Neuronal stem cell (in vitro differentiated cells): ENCODE measurements around the gene SMURF2. TPM values are rescaled to one million over a fixed set of nuclear protein-coding genes. Genes with fewer than 3 reads are reported as not detected.

Experiments used
- DNase-seq: peaks from one replicate; pipeline ENCODE4 v3.0.0-alpha.2; 2013; ENCODE audit warnings: low spot score
- H2AFZ ChIP-seq: one replicate; pipeline ENCODE4 v1.6.1; 2013; ENCODE audit warnings: mild to moderate bottlenecking, low read length, inconsistent platforms
- H2AK5ac ChIP-seq: 2 replicates; pipeline ENCODE4 v1.6.1; 2013; ENCODE audit warnings: low read depth, mild to moderate bottlenecking, inconsistent platforms, low read length, moderate library complexity, mixed read lengths
- H2BK120ac ChIP-seq: 2 replicates; pipeline ENCODE4 v1.6.1; 2013; ENCODE audit warnings: low read depth, mild to moderate bottlenecking, inconsistent platforms, low read length, moderate library complexity, mixed read lengths
- H2BK12ac ChIP-seq: one replicate; pipeline ENCODE4 v1.6.1; 2013; ENCODE audit warnings: low read length, inconsistent platforms
- H2BK15ac ChIP-seq: 2 replicates; pipeline ENCODE4 v1.6.1; 2013; ENCODE audit warnings: mild to moderate bottlenecking, low read length, inconsistent platforms, mixed read lengths
- H2BK5ac ChIP-seq: one replicate; pipeline ENCODE4 v1.6.1; 2013; ENCODE audit warnings: inconsistent platforms, mild to moderate bottlenecking, low read length, moderate library complexity
- H3K14ac ChIP-seq: one replicate; pipeline ENCODE4 v1.6.1; 2013; ENCODE audit warnings: low read length, inconsistent platforms
- H3K18ac ChIP-seq: 2 replicates; pipeline ENCODE4 v1.6.1; 2013; ENCODE audit warnings: low read length, inconsistent platforms
- H3K23ac ChIP-seq: 2 replicates; pipeline ENCODE4 v1.6.1; 2013; ENCODE audit warnings: low read depth, mild to moderate bottlenecking, mixed read lengths, low read length, inconsistent platforms; ENCODE audit not compliant: poor library complexity
- H3K27ac ChIP-seq: replicated peaks from 3 replicates; pipeline ENCODE4 v1.5.1; 2013; ENCODE audit warnings: low read length, inconsistent platforms
- H3K27me3 ChIP-seq, 3 experiments: 2 replicates each; pipeline ENCODE4 v1.6.1; 2013; ENCODE audit warnings: low read length in 3 of 3, mild to moderate bottlenecking in 2 of 3, inconsistent platforms in 1 of 3, low read depth in 1 of 3, mixed read lengths in 1 of 3, moderate library complexity in 1 of 3; ENCODE audit not compliant: control insufficient read depth in 3 of 3, insufficient read depth in 3 of 3
- H3K36me3 ChIP-seq, 2 donors: replicated peaks in 1 of 2; 2 replicates each; pipeline ENCODE4 v1.6.1; 2013; ENCODE audit warnings: low read length in 2 of 2; ENCODE audit not compliant: control insufficient read depth in 2 of 2, insufficient read depth in 2 of 2
- H3K4ac ChIP-seq: 2 replicates; pipeline ENCODE4 v1.6.1; 2013; ENCODE audit warnings: inconsistent platforms, mild to moderate bottlenecking, low read length, moderate library complexity
- H3K4me1 ChIP-seq, 2 donors: 1 replicate in 1 of 2; 2 replicates in 1 of 2; pipeline ENCODE4 v1.6.1; 2013; ENCODE audit warnings: low read length in 2 of 2, low read depth in 1 of 2; ENCODE audit not compliant: control insufficient read depth in 2 of 2, insufficient read depth in 1 of 2
- H3K4me2 ChIP-seq: one replicate; pipeline ENCODE4 v1.6.1; 2013; ENCODE audit warnings: mild to moderate bottlenecking, low read length, inconsistent platforms; ENCODE audit not compliant: insufficient read depth, poor library complexity, severe bottlenecking
- H3K4me3 ChIP-seq, 2 donors: 2 replicates each; pipeline ENCODE4 v1.5.1; 2013; ENCODE audit warnings: low read length in 2 of 2, mild to moderate bottlenecking in 2 of 2, inconsistent platforms in 1 of 2, moderate library complexity in 1 of 2
- H3K79me1 ChIP-seq: one replicate; pipeline ENCODE4 v1.6.1; 2013; ENCODE audit warnings: low read depth, mild to moderate bottlenecking, inconsistent platforms, low read length, moderate library complexity
- H3K9ac ChIP-seq: one replicate; pipeline ENCODE4 v1.6.1; 2013; ENCODE audit warnings: mild to moderate bottlenecking, low read depth, low read length, inconsistent platforms; ENCODE audit not compliant: poor library complexity
- H3K9me3 ChIP-seq, 2 donors: replicated peaks in 1 of 2; 2 replicates each; pipeline versions ENCODE3 to v1.6.1; 2013; ENCODE audit warnings: low read length in 2 of 2, mild to moderate bottlenecking in 2 of 2, inconsistent platforms in 1 of 2, low read depth in 1 of 2, mixed read lengths in 1 of 2, moderate library complexity in 1 of 2; ENCODE audit not compliant: control insufficient read depth in 2 of 2, insufficient read depth in 1 of 2
- H4K8ac ChIP-seq: one replicate; pipeline ENCODE4 v1.6.1; 2013; ENCODE audit warnings: low read depth, mild to moderate bottlenecking, inconsistent platforms, low read length, moderate library complexity
- H4K91ac ChIP-seq: one replicate; pipeline ENCODE4 v1.6.1; 2013; ENCODE audit warnings: low read length, low read depth, mild to moderate bottlenecking, inconsistent platforms; ENCODE audit not compliant: poor library complexity
- WGBS, 2 donors: extraction: QIAGEN DNeasy Blood & Tissue Kit; methylation state at CpG; one replicate each; pipeline ENCODE4 v1.1.7; 2013; ENCODE audit warnings: missing lambda C conversion rate in 2 of 2, mixed read lengths in 1 of 2; ENCODE audit not compliant: insufficient read length in 2 of 2, insufficient replicate concordance in 1 of 2; ENCODE audit errors: extremely low coverage in 2 of 2; 5-methylcytosine and 5-hydroxymethylcytosine counted together
- polyA plus RNA-seq, 2 experiments: library from polyadenylated mRNA; stranded (reverse); fragments of 200-250 nt; gene quantifications; one replicate each; pipeline ENCODE4 v1.2.3, GENCODE V29; 2013

SMURF2 gene
- polyA plus RNA-seq (2013, experiment 1 of 2): 12.0 TPM
- polyA plus RNA-seq (2013, experiment 2 of 2): 12.6 TPM

- Histone ChIP-seq H3K4ac (no peak within 1 kb of the TSS), H3K4me1 (peaks cover 2 to 10% of the 10 kb centered on the region in 2 donors), H2AFZ (peak within 1 kb of the TSS; percentile 89), H3K9me3 (no peaks in the 10 kb centered on the region), H3K9ac (peak within 1 kb of the TSS; percentile 92), H3K36me3 (no peaks in the 10 kb centered on the region), H3K27me3 (peaks cover 0 to 16% (median 8%) of the 10 kb centered on the region in 3 experiments), H2BK120ac (no peak within 1 kb of the TSS), H2BK15ac (no peak within 1 kb of the TSS), H2BK5ac (peak within 1 kb of the TSS; percentile 75), H3K14ac (peak within 1 kb of the TSS; percentile 89), H3K79me1 (peaks cover 1% of the 10 kb centered on the region), H3K4me2 (peak within 1 kb of the TSS; percentile 89), H2AK5ac (no peak within 1 kb of the TSS), H2BK12ac (no peak within 1 kb of the TSS), H3K18ac (peak within 1 kb of the TSS; percentile 98), H3K23ac (peak within 1 kb of the TSS; percentile 99), H3K4me3 (peak within 1 kb of the TSS; percentile 88 to 95), H4K91ac (no peak within 1 kb of the TSS), H3K27ac (peak within 1 kb of the TSS; percentile 87), H4K8ac (peak within 1 kb of the TSS; percentile 17)
- WGBS, 2 donors: no CpG with 5 or more reads among the region's 95 CpGs
- peak; percentile 58 for DNase-seq
These were observed at the start of gene SMURF2 for GRCh38 chr17:64661976-64662773. Gene SMURF2, minus strand, starts transcription at chr17:64662307. Its CDS starts 427 bp downstream, at chr17:64661880.

GRCh38 chr17:64709481-64709880, 47.4 kb upstream of the SMURF2 start:
- Histone ChIP-seq H3K9me3 (no peaks in the 10 kb centered on the region), H3K79me1 (no peaks in the 10 kb centered on the region), H2BK5ac (no peak overlapping the region), H2AK5ac (no peak overlapping the region), H2BK12ac (no peak overlapping the region), H3K23ac (no peak overlapping the region), H2BK120ac (no peak overlapping the region), H3K4me3 (no peak overlapping the region), H3K4ac (no peak overlapping the region), H3K36me3 (no peaks in the 10 kb centered on the region), H3K18ac (no peak overlapping the region), H4K8ac (no peak overlapping the region), H3K27me3 (peaks cover 0 to 13% (median 0%) of the 10 kb centered on the region in 3 experiments), H4K91ac (no peak overlapping the region), H3K4me1 (peaks cover 2 to 11% of the 10 kb centered on the region in 2 donors), H2AFZ (peak overlapping the region; percentile 88), H3K14ac (no peak overlapping the region), H3K9ac (no peak overlapping the region), H3K27ac (no peak overlapping the region), H3K4me2 (no peak overlapping the region), H2BK15ac (no peak overlapping the region)
- DNase-seq: no peak
- no CpG with 5 or more reads among the region's 4 CpGs for WGBS, 2 donors

GRCh38 chr17:64707050-64707591, 45.0 kb upstream of the SMURF2 start:
- Histone ChIP-seq H2BK5ac (no peak overlapping the region), H3K14ac (no peak overlapping the region), H3K4me2 (no peak overlapping the region), H3K36me3 (no peaks in the 10 kb centered on the region), H2AK5ac (no peak overlapping the region), H2AFZ (peak overlapping the region; percentile 76), H3K23ac (no peak overlapping the region), H3K9ac (no peak overlapping the region), H3K4me1 (peaks cover 2 to 11% of the 10 kb centered on the region in 2 donors), H4K8ac (no peak overlapping the region), H3K4ac (no peak overlapping the region), H3K9me3 (no peaks in the 10 kb centered on the region), H4K91ac (no peak overlapping the region), H3K27ac (no peak overlapping the region), H3K79me1 (no peaks in the 10 kb centered on the region), H2BK15ac (no peak overlapping the region), H2BK12ac (no peak overlapping the region), H2BK120ac (no peak overlapping the region), H3K18ac (no peak overlapping the region), H3K4me3 (no peak overlapping the region), H3K27me3 (peaks cover 0 to 13% (median 0%) of the 10 kb centered on the region in 3 experiments)
- no peak for DNase-seq
- no CpG with 5 or more reads among the region's 10 CpGs for WGBS, 2 donors
